Endodermal cell (in vitro differentiated cells): Measurements from ENCODE around the gene CCR9. TPM values are rescaled to one million over a fixed set of nuclear protein-coding genes. Genes with fewer than 3 reads are reported as not detected.
A peak's percentile ranks its signal among the peaks of the same experiment; 100 is the strongest.

Experiments used
- DNase-seq: peaks from one replicate; pipeline ENCODE4 v3.0.0-alpha.2; 2017
- H3K27ac ChIP-seq: 2 replicates; pipeline ENCODE4 v1.5.1; 2013; ENCODE audit warnings: mild to moderate bottlenecking, low read depth, low read length, moderate library complexity
- H3K27me3 ChIP-seq: 2 replicates; pipeline ENCODE4 v1.6.1; 2013; ENCODE audit warnings: mild to moderate bottlenecking, low read length, moderate library complexity; ENCODE audit not compliant: insufficient read depth, control insufficient read depth, poor library complexity, severe bottlenecking
- H3K36me3 ChIP-seq: 2 replicates; pipeline ENCODE4 v1.7.0; 2013; ENCODE audit warnings: mild to moderate bottlenecking, low read length, moderate library complexity; ENCODE audit not compliant: control insufficient read depth, insufficient read depth
- H3K4me1 ChIP-seq: one replicate; pipeline ENCODE4 v1.7.0; 2013; ENCODE audit warnings: low read length; ENCODE audit not compliant: control insufficient read depth, insufficient read depth
- H3K4me3 ChIP-seq: 2 replicates; pipeline ENCODE4 v1.5.1; 2013; ENCODE audit warnings: mild to moderate bottlenecking, low read length, moderate library complexity
- H3K9ac ChIP-seq: 2 replicates; pipeline ENCODE4 v1.6.1; 2013; ENCODE audit warnings: mild to moderate bottlenecking, low read length, moderate library complexity; ENCODE audit not compliant: poor library complexity, severe bottlenecking; ENCODE audit errors: extremely low read depth
- H3K9me3 ChIP-seq: 2 replicates; pipeline ENCODE4 v1.6.1; 2013; ENCODE audit warnings: mild to moderate bottlenecking, low read length, moderate library complexity; ENCODE audit not compliant: control insufficient read depth
- H3K27ac Mint-ChIP-seq: 2 replicates; pipeline ENCODE4 v1.8.0; 2020; ENCODE audit warnings: mixed read lengths
- H3K27me3 Mint-ChIP-seq: 2 replicates; pipeline ENCODE4 v1.8.0; 2021; ENCODE audit warnings: mild to moderate bottlenecking, mixed read lengths; ENCODE audit not compliant: insufficient read depth
- H3K36me3 Mint-ChIP-seq: 2 replicates; pipeline ENCODE4 v1.8.0; 2020; ENCODE audit warnings: low read depth, mixed read lengths
- H3K4me1 Mint-ChIP-seq: 2 replicates; pipeline ENCODE4 v1.8.0; 2020; ENCODE audit warnings: mixed read lengths
- H3K4me3 Mint-ChIP-seq: 2 replicates; pipeline ENCODE4 v1.8.0; 2020; ENCODE audit warnings: mild to moderate bottlenecking, moderate library complexity, mixed read lengths
- H3K9me3 Mint-ChIP-seq: 2 replicates; pipeline ENCODE4 v1.8.0; 2020; ENCODE audit warnings: mild to moderate bottlenecking, mixed read lengths
- WGBS, 2 experiments: methylation state at CpG; one replicate each; pipeline versions ENCODE4 v1.1.5 to v1.1.7; 2013; ENCODE audit warnings: missing lambda C conversion rate in 2 of 2, mixed read lengths in 1 of 2; ENCODE audit not compliant: insufficient coverage in 1 of 2, insufficient read length in 1 of 2; 5-methylcytosine and 5-hydroxymethylcytosine counted together
- total RNA-seq, 2 donors: library from RNA; stranded (reverse); fragmentation: NEBNext Ultra II Directional in 1 of 2; extraction: Animal tissue kit (Norgen Biotek cat#: 25700) in 1 of 2; gene quantifications; 2 replicates in 1 of 2; 3 replicates in 1 of 2; pipeline ENCODE4 v1.2.1, GENCODE V29; 2021
- TF ChIP-seq, protein P1 (sequence below): fragments of 200-600 bp; sonication (generic); conservative IDR thresholded peaks from 2 replicates; pipeline ENCODE4 v1.5.0; 2021; ENCODE audit warnings: antibody characterized with exemption, mild to moderate bottlenecking

The CCR9 gene
- total RNA-seq, 2 donors from 2014 or later: not detected

DNA sequence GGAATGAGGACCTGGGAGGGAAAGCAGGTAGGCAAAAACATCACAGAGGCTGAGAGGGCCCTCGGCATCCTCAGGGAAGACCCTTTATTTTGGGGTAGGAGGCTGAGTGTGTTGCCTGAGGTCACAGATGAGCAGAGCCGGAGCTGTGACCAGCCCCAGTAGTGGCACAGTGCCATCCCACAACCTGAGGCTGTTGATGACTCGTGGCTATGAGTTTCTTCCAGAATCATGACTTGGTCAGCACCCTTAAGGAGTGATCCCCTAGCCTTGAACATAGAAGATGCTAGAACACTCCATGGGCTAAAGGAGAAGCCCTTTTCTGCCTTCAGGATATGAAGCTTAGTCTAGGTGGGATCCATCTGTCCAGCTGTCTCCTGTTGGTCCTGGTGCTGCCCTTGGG, 37.4 kb downstream of the CCR9 start:
- Histone ChIP-seq H3K9me3 (no peaks in the 10 kb centered on the region), H3K4me3 (no peak overlapping the region), H3K27me3 (no peaks in the 10 kb centered on the region), H3K27ac (no peak overlapping the region), H3K4me1 (no peaks in the 10 kb centered on the region), H3K36me3 (peaks cover 27% of the 10 kb centered on the region), H3K9ac (no peak overlapping the region)
- Mint-ChIP-seq H3K9me3 (no peaks in the 10 kb centered on the region), H3K27me3 (no peaks in the 10 kb centered on the region), H3K27ac (no peak overlapping the region), H3K4me3 (no peak overlapping the region), H3K4me1 (no peaks in the 10 kb centered on the region), H3K36me3 (peaks cover 51% of the 10 kb centered on the region)
- no peak for DNase-seq
- WGBS, 2 experiments: 73 to 79% methylated on average over 2 to 3 of the region's 3 CpGs
- TF ChIP-seq, protein P1, sequence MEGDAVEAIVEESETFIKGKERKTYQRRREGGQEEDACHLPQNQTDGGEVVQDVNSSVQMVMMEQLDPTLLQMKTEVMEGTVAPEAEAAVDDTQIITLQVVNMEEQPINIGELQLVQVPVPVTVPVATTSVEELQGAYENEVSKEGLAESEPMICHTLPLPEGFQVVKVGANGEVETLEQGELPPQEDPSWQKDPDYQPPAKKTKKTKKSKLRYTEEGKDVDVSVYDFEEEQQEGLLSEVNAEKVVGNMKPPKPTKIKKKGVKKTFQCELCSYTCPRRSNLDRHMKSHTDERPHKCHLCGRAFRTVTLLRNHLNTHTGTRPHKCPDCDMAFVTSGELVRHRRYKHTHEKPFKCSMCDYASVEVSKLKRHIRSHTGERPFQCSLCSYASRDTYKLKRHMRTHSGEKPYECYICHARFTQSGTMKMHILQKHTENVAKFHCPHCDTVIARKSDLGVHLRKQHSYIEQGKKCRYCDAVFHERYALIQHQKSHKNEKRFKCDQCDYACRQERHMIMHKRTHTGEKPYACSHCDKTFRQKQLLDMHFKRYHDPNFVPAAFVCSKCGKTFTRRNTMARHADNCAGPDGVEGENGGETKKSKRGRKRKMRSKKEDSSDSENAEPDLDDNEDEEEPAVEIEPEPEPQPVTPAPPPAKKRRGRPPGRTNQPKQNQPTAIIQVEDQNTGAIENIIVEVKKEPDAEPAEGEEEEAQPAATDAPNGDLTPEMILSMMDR: no peak

DNA sequence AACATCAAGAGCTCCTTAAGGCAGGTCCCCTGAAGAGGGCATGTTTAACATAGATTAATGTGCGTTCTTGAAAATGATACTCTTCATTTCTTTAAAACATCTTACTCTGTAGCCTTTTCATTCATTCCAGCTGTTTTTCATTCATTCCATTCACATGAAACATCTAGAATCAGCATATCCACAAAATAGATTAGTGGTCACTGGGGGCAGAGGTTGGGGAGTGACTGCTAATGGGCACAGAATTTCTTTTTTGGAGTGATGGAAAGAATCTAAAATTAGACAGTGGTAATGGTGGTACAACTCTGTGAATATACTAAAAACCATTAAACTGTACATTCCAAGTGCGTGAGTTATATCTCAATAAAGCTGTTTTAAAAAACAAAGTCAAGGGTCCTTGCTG, 41.5 kb downstream of the CCR9 start:
- Mint-ChIP-seq H3K4me3 (no peak overlapping the region), H3K27ac (no peak overlapping the region), H3K27me3 (no peaks in the 10 kb centered on the region), H3K9me3 (no peaks in the 10 kb centered on the region), H3K4me1 (no peaks in the 10 kb centered on the region), H3K36me3 (peaks cover 58% of the 10 kb centered on the region)
- Histone ChIP-seq H3K4me1 (no peaks in the 10 kb centered on the region), H3K4me3 (no peak overlapping the region), H3K36me3 (peaks cover 16% of the 10 kb centered on the region), H3K9me3 (no peaks in the 10 kb centered on the region), H3K9ac (no peak overlapping the region), H3K27ac (no peak overlapping the region), H3K27me3 (no peaks in the 10 kb centered on the region)
- WGBS, 2 experiments: 80 to 96% methylated on average over 1 to 2 of the region's 2 CpGs
- no peak for DNase-seq
- TF ChIP-seq, protein P1: no peak

DNA sequence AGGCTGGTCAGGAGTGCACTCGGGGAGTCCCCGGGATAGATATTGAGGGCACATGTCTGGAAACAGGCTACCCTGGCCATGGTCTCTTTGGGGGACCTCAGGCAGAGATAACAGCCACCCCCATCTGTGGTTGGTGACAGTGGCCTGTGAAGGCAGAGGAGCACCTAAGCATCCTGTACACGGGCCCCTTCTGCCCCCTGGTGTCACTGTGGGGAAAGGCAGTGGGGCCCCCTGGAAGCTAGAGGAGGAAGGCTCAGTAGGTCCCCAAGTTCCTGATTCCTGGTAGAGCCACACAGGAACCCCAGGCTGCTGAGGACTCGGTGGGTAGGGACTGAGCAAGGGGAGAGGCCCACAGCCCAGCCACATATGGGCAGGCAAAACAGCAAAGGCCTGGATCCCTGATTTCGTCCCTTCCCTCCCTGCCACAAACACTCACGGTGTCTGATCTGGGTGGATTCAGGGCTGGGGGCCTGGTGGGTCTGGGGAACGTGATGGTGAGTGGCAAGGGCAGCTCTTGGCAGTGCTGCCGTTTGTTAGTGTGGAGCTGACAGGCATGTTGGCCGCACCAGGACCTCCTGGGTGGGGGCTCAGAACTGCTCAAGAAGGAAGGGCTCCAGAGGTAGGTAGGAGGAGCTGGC, 42.8 kb downstream of the CCR9 start:
- 83 to 92% methylated on average over 5 to 9 of the region's 9 CpGs for WGBS, 2 experiments
- Mint-ChIP-seq H3K36me3 (peaks cover 52% of the 10 kb centered on the region), H3K27me3 (no peaks in the 10 kb centered on the region), H3K9me3 (no peaks in the 10 kb centered on the region), H3K4me1 (no peaks in the 10 kb centered on the region), H3K27ac (no peak overlapping the region), H3K4me3 (no peak overlapping the region)
- TF ChIP-seq, protein P1: peak; percentile 83
- no peak overlapping the region for H3K27ac ChIP-seq
- H3K9ac ChIP-seq: no peak overlapping the region
- DNase-seq: peak; percentile 78
- H3K27me3 ChIP-seq: no peaks in the 10 kb centered on the region
- no peaks in the 10 kb centered on the region for H3K9me3 ChIP-seq
- H3K4me3 ChIP-seq: no peak overlapping the region
- H3K36me3 ChIP-seq: peaks cover 15% of the 10 kb centered on the region
- H3K4me1 ChIP-seq: no peaks in the 10 kb centered on the region
